ENCODE data around the gene PKP3.

DNA sequence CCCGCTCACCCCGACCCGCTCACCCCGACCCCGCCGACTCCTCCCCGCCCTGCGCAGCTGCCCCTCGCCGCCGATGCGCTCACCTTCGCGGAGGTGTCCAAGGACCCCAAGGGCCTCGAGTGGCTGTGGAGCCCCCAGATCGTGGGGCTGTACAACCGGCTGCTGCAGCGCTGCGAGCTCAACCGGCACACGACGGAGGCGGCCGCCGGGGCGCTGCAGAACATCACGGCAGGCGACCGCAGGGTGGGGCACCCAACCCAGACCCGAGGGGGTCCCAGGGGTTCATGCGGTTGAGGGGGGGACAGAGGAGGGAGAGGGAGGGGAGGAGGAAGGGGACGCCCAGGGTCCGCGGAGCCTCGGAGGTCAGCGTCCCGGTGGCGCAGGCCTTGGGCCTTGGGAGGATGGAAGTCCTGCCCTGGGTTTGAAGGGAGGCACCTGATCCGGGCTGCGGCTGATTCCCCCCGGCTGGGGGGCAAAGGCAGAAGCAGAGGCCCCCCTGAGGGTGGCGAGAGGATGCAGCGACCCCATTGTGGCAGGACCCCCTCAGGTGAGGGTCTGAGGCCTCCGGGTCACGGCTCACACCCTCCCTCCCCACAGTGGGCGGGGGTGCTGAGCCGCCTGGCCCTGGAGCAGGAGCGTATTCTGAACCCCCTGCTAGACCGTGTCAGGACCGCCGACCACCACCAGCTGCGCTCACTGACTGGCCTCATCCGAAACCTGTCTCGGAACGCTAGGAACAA lies 9.2 kb downstream of the PKP3 start:
- no peak for TF ChIP-seq CHD2 (IDR thresholded peaks at IDR 0.05; ENCODE audit: low read length, partially characterized antibody)
- TF ChIP-seq CTCF (IDR thresholded peaks at IDR 0.05) = no peak
- no peak for TF ChIP-seq EZH2phosphoT487 (IDR thresholded peaks at IDR 0.05; ENCODE audit: borderline replicate concordance, low read depth)
- TF ChIP-seq TAF1 (IDR thresholded peaks at IDR 0.05; ENCODE audit: borderline replicate concordance, low read depth, low read length) = no peak
- TF ChIP-seq, protein P1, sequence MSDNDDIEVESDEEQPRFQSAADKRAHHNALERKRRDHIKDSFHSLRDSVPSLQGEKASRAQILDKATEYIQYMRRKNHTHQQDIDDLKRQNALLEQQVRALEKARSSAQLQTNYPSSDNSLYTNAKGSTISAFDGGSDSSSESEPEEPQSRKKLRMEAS (IDR thresholded peaks at IDR 0.05; ENCODE audit: low read depth) = no peak
- no peak for TF ChIP-seq RCOR1 (IDR thresholded peaks at IDR 0.05; ENCODE audit: low read length)
- no peak for TF ChIP-seq POLR2AphosphoS5 (IDR thresholded peaks at IDR 0.05; ENCODE audit: low read depth, low read length)
- TF ChIP-seq USF2 (IDR thresholded peaks at IDR 0.05; ENCODE audit: borderline replicate concordance, low read depth, low read length) = no peak
- no peak for TF ChIP-seq TEAD4 (IDR thresholded peaks at IDR 0.05; ENCODE audit: borderline replicate concordance, insufficient read depth)
- TF ChIP-seq EP300 (IDR thresholded peaks at IDR 0.05; ENCODE audit: borderline replicate concordance in 1 of 2, low read depth in 1 of 2, low read length in 1 of 2) = no peak
- no peak for TF ChIP-seq RXRA (IDR thresholded peaks at IDR 0.05; ENCODE audit: borderline replicate concordance, low read depth)
- no peak for TF ChIP-seq JUND (IDR thresholded peaks at IDR 0.05)
